Eye (tissue), 1 donor: ENCODE measurements around the gene AVPR2.

ENCODE experiments used
- DNase-seq: peaks from one replicate; pipeline ENCODE4 v3.0.0-alpha.2; 2015

AVPR2 gene

GRCh38 chrX:153934762-153935325 is 30.4 kb downstream of the AVPR2 start, which contains the start of gene NAA10:
Gene NAA10, minus strand, starts transcription at chrX:153935037. Its CDS starts 133 bp downstream, at chrX:153934904.
- DNase-seq = peak; percentile 74

GRCh38 chrX:153935326-153935851 is 30.9 kb downstream of the AVPR2 start:
- peak; percentile 21 for DNase-seq

GRCh38 chrX:153937056-153937455 is 32.6 kb downstream of the AVPR2 start:
- DNase-seq = no peak

- no peak for DNase-seq
Observed at GRCh38 chrX:153938226-153938786, 33.8 kb downstream of the AVPR2 start.

- no peak for DNase-seq
Observed at GRCh38 chrX:153939573-153939972, 35.1 kb downstream of the AVPR2 start.

GRCh38 chrX:153941336-153942252 is 37.1 kb downstream of the AVPR2 start:
- DNase-seq = no peak

- DNase-seq = peak; percentile 74
Observed at GRCh38 chrX:153944140-153944799, 39.8 kb downstream of the AVPR2 start, which contains the start of gene RENBP. Gene RENBP, minus strand, starts transcription at chrX:153944643. Its CDS starts 33 bp downstream, at chrX:153944610.

GRCh38 chrX:153944800-153945150 is 40.3 kb downstream of the AVPR2 start:
- no peak for DNase-seq

GRCh38 chrX:153945956-153946943 is 41.8 kb downstream of the AVPR2 start:
- no peak for DNase-seq

- peak; percentile 83 for DNase-seq
Observed at GRCh38 chrX:153947009-153947769, 42.7 kb downstream of the AVPR2 start.

GRCh38 chrX:153948002-153948466 is 43.6 kb downstream of the AVPR2 start:
- peak; percentile 44 for DNase-seq

- DNase-seq = peak; percentile 43
Observed at GRCh38 chrX:153948847-153949805, 44.7 kb downstream of the AVPR2 start.

- DNase-seq = peak; percentile 56
Observed at GRCh38 chrX:153950127-153950526, 45.7 kb downstream of the AVPR2 start.

- DNase-seq = no peak
Observed at GRCh38 chrX:153951683-153952372, 47.4 kb downstream of the AVPR2 start.

- no peak for DNase-seq
Observed at GRCh38 chrX:153952373-153953026, 48.0 kb downstream of the AVPR2 start.

- DNase-seq = peak; percentile 87
Observed at GRCh38 chrX:153953342-153953830, 48.9 kb downstream of the AVPR2 start.

GRCh38 chrX:153953892-153954557 is 49.6 kb downstream of the AVPR2 start:
- no peak for DNase-seq
